Activated CD4-positive, alpha-beta T cell treated with anti-CD3 and anti-CD28 coated beads for 36 hours (primary cell): ENCODE data around the gene FUT4. TPM values are rescaled to one million over a fixed set of nuclear protein-coding genes. Genes with fewer than 3 reads are reported as not detected.
"Not testable (repeated sequence)": the region's sequence is repeated elsewhere in the genome, so short reads cannot be mapped to it uniquely, and the experiment has no call there.

Experiments
- ATAC-seq: fragments of 200-7000 bp; cut with Tn5 transposase; one replicate; pipeline ENCODE4 v1.10.0; 2021; ENCODE audit warnings: mild to moderate bottlenecking, moderate library complexity
- CTCF ChIA-PET: fragments of 350-600 bp; sonication (Branson Sonifier 250); formaldehyde crosslinking; loops from one replicate; lab custom pipeline; 2021; ENCODE audit warnings: antibody characterized with exemption; lab: Charles Lee
- POLR2A ChIA-PET: fragments of 350-600 bp; sonication (Branson Sonifier 250); formaldehyde crosslinking; loops from one replicate; lab custom pipeline; 2021; ENCODE audit warnings: antibody characterized with exemption, inconsistent platforms; lab: Charles Lee
- DNase-seq: peaks from one replicate; pipeline ENCODE4 v3.0.0-alpha.2; 2020
- H3K27ac Mint-ChIP-seq: one replicate; pipeline ENCODE4 v1.8.0; 2021; ENCODE audit warnings: mixed read lengths
- H3K27me3 Mint-ChIP-seq: one replicate; pipeline ENCODE4 v1.8.0; 2021; ENCODE audit warnings: mixed read lengths
- H3K36me3 Mint-ChIP-seq: one replicate; pipeline ENCODE4 v1.8.0; 2021; ENCODE audit warnings: low read depth, mixed read lengths
- H3K4me1 Mint-ChIP-seq: one replicate; pipeline ENCODE4 v1.8.0; 2021; ENCODE audit warnings: mixed read lengths
- H3K4me3 Mint-ChIP-seq: one replicate; pipeline ENCODE4 v1.8.0; 2021; ENCODE audit warnings: mild to moderate bottlenecking, moderate library complexity, mixed read lengths
- H3K9me3 Mint-ChIP-seq: one replicate; pipeline ENCODE4 v1.8.0; 2021; ENCODE audit warnings: low read depth, mixed read lengths
- intact Hi-C, 2 experiments: fragments of 100-400 bp; cut with DNase I in 1 of 2; cut with micrococcal nuclease in 1 of 2; formaldehyde crosslinking; loops; one replicate each; pipeline versions ENCODE4 v1.14.2 to v1.15.1; 2022 to 2024; cut with DNase I, micrococcal nuclease
- total RNA-seq, 2 experiments: library from RNA; stranded (reverse); gene quantifications; one replicate each; pipeline ENCODE4 v1.2.3, GENCODE V29; 2021

The FUT4 gene
- total RNA-seq, 2 experiments from 2014 or later: 4.4 to 4.9 TPM

DNA sequence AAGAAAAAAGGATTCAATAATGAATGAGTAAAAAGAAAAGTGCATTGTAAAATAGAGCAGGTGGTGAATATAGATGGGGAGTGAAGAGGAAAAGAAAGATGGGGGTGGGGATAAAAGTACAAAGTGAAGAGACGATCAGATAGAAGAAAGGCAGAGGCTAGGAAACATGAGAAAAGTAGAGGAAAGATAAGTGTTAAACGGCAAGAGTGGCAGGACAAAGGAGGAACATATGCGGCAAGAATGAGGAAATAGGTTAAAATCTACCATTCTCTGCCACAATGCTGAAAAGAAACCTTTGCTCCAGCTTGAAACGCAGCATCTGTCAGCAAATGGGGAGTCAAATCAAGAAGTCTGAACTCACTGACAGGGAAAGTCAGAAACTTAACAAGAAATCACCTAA lies 6.8 kb downstream of the FUT4 start:
- Mint-ChIP-seq H3K9me3 (no peaks in the 10 kb centered on the region), H3K27ac (no peak overlapping the region), H3K27me3 (no peaks in the 10 kb centered on the region), H3K36me3 (peaks cover 12% of the 10 kb centered on the region), H3K4me3 (no peak overlapping the region), H3K4me1 (peaks cover 38% of the 10 kb centered on the region)
- ATAC-seq: no peak
- ChIA-PET CTCF (interaction anchor here (0.9 kb wide), 1 partner anchor 10 kb away, joined by 3 read pairs; no protein-coding TSS in a partner anchor), POLR2A (no interaction called here)
- intact Hi-C loops: no loop called here
- no peak for DNase-seq

DNA sequence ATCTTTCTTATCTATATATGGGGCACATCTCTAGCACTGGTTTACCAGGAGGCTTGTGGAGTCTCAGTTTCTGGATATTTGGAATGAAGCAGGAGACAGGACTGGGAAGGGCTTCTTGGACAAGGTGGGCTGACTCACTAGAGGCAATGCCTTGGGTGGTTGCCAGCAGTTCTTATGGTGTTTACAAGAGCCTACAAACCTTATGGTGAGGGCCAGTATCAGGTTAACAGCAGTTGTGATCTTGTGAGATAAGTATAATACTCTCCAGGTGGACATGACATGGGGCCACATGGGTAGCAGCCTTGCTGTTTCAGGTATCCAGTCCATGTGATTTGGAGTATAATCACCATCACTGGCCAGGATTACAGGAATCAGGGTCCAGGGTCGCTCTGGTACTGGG lies 10.2 kb downstream of the FUT4 start:
- CTCF ChIA-PET: no interaction called here
- Mint-ChIP-seq H3K4me3 (no peak overlapping the region), H3K27me3 (no peaks in the 10 kb centered on the region), H3K27ac (no peak overlapping the region), H3K9me3 (no peaks in the 10 kb centered on the region), H3K36me3 (peaks cover 4% of the 10 kb centered on the region), H3K4me1 (peaks cover 12% of the 10 kb centered on the region)
- intact Hi-C loops: no loop called here
- DNase-seq (no peak), ATAC-seq (no peak)
- POLR2A ChIA-PET: no interaction called here

DNA sequence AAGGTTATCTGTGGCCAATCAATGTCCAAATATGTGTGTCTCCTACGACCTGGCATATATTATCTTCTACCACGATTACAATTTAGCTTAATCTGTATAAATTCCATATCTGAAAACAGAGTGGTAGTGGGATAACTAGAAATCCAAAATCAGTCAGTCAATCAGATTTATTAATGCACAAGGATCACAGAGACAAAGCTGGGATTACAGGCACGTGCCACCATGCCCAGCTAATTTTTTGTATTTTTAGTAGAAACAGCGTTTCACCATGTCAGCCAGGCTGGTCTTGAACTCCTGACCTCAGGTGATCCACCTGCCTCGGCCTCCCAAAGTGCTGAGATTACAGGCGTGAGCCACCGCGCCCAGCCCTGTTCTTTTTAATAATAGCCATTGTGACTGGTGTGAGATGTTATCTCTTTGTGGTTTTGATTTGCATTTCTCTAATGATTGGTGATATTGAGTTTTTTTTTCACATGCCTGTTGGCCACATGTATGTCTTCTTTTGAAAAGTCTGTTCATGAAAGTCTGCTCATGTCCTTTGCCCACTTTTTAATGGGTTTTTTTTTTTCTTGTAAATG lies 12.1 kb downstream of the FUT4 start:
- POLR2A ChIA-PET, intact Hi-C loops, H3K36me3 Mint-ChIP-seq, H3K27me3 Mint-ChIP-seq, H3K4me3 Mint-ChIP-seq, DNase-seq, H3K9me3 Mint-ChIP-seq, H3K4me1 Mint-ChIP-seq, ATAC-seq, H3K27ac Mint-ChIP-seq: not testable (repeated sequence)
- CTCF ChIA-PET: interaction anchor here (1.2 kb wide), 1 partner anchor 37 kb away, joined by 3 read pairs; no protein-coding TSS in a partner anchor

DNA sequence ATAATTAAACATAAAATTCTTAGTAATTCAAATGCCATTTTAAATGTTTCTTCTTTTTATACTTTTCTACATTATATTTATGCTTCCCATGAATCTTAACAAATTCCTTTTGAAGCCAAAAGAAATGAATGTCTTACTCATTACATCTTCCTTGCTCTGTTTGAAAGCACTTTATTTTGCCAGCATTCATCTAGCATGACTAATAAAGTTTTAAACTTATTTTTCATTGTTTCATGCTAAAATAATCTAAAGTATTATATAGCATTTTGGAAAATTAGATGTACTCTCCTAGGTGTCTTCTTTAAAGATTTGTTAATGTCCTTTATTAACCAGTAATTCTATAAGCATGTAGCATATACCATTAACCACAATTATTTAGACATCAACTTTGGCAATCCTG lies 13.7 kb downstream of the FUT4 start:
- intact Hi-C loops: no loop called here
- H3K27me3 Mint-ChIP-seq: no peaks in the 10 kb centered on the region
- no peaks in the 10 kb centered on the region for H3K9me3 Mint-ChIP-seq
- no peak overlapping the region for H3K4me3 Mint-ChIP-seq
- H3K27ac Mint-ChIP-seq: no peak overlapping the region
- no peak for ATAC-seq
- H3K4me1 Mint-ChIP-seq: no peaks in the 10 kb centered on the region
- no peak for DNase-seq
- ChIA-PET CTCF (interaction anchor here (1.2 kb wide), 1 partner anchor 49 kb away, joined by 5 read pairs; no protein-coding TSS in a partner anchor), POLR2A (no interaction called here)
- H3K36me3 Mint-ChIP-seq: no peaks in the 10 kb centered on the region

DNA sequence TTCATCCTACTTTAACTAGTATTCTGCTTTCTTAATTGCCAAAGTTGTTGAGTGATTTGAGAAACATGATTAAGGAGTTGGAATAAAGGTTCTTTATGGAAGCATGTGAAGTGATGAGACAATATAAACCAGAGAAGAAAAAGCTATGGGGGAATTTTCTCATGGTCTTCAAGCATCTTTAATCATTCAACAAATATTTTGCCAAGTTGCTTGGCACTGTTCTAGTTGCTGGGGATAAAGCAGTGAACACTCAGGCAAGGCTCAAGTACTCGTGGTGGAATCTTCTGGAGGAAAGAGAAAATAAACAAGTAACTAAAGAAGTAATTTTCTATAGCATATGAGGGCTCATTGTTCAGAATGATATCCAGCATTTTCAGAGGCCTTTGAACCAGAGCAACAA lies 14.3 kb downstream of the FUT4 start:
- intact Hi-C loops: no loop called here
- DNase-seq (no peak), ATAC-seq (no peak)
- H3K36me3 Mint-ChIP-seq: no peaks in the 10 kb centered on the region
- H3K4me3 Mint-ChIP-seq: no peak overlapping the region
- no peak overlapping the region for H3K27ac Mint-ChIP-seq
- ChIA-PET POLR2A (no interaction called here), CTCF (no interaction called here)
- H3K4me1 Mint-ChIP-seq: no peaks in the 10 kb centered on the region
- H3K9me3 Mint-ChIP-seq: no peaks in the 10 kb centered on the region
- no peaks in the 10 kb centered on the region for H3K27me3 Mint-ChIP-seq

DNA sequence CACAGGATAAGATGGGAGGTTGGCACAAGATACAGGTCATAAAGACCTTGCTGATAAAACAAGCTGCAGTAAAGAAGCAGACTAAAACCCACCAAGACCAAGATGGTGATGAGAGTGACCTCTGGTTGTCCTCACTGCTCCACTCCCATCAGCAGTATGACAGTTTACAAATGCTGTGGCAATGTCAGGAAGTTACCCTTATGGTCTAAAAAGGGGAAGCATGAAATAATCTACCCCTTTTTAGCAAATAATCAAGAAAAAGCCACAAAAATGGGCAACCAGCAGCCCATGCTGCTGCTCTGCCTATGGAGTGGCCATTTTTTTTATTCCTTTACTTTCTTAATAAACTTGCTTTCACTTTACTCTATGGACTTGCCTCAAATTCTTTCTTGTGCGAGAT lies 14.7 kb downstream of the FUT4 start:
- no peaks in the 10 kb centered on the region for H3K27me3 Mint-ChIP-seq
- POLR2A ChIA-PET: no interaction called here
- ATAC-seq (no peak), DNase-seq (no peak)
- H3K27ac Mint-ChIP-seq: no peak overlapping the region
- H3K4me3 Mint-ChIP-seq: no peak overlapping the region
- no peaks in the 10 kb centered on the region for H3K36me3 Mint-ChIP-seq
- no peaks in the 10 kb centered on the region for H3K4me1 Mint-ChIP-seq
- intact Hi-C loops: no loop called here
- CTCF ChIA-PET: no interaction called here
- H3K9me3 Mint-ChIP-seq: no peaks in the 10 kb centered on the region

DNA sequence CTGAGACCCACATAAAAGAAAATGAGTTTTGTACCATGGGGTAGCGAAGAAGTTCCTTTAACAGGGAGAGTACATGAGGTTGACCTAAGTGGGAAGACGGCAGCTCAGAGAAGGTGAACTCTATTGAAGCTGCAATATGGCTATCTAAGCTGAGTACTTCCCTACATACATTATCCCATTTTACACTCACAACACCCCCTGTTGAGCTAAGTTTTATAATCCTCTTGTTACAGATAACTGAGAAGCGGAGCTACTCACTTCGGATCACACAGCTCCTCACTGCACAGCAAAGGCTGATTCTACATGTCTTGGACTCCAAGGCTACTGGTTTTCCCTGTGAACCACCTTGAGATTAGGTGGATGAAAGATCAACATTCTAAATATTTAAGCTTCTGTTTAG lies 15.2 kb downstream of the FUT4 start:
- no peak for ATAC-seq
- H3K36me3 Mint-ChIP-seq: no peaks in the 10 kb centered on the region
- no peak overlapping the region for H3K27ac Mint-ChIP-seq
- H3K27me3 Mint-ChIP-seq: no peaks in the 10 kb centered on the region
- no peak for DNase-seq
- intact Hi-C loops: no loop called here
- CTCF ChIA-PET: no interaction called here
- POLR2A ChIA-PET: no interaction called here
- H3K4me3 Mint-ChIP-seq: no peak overlapping the region
- H3K9me3 Mint-ChIP-seq: no peaks in the 10 kb centered on the region
- no peaks in the 10 kb centered on the region for H3K4me1 Mint-ChIP-seq

DNA sequence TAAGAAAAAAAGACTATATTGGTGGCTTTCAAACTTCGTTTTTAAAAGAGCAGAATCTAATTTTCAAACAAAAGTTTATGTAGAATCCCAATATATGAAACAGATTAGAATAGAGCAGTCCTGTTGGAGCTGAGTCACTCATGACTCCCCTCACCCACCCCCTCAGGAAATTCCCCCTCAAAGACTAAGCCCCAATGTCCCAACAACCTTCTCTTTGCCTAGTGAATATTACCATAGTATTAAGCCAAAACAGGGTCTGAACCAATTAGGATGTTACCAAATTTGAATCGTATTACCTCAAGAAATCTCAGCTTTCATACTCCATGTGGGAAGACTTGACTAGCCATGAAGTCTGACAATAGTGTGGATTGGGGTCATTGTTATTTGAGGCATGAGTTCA lies 15.6 kb downstream of the FUT4 start:
- Mint-ChIP-seq H3K27ac (no peak overlapping the region), H3K36me3 (no peaks in the 10 kb centered on the region), H3K4me3 (no peak overlapping the region), H3K4me1 (no peaks in the 10 kb centered on the region), H3K27me3 (no peaks in the 10 kb centered on the region), H3K9me3 (no peaks in the 10 kb centered on the region)
- DNase-seq (no peak), ATAC-seq (no peak)
- ChIA-PET CTCF (no interaction called here), POLR2A (no interaction called here)
- intact Hi-C loops: no loop called here

DNA sequence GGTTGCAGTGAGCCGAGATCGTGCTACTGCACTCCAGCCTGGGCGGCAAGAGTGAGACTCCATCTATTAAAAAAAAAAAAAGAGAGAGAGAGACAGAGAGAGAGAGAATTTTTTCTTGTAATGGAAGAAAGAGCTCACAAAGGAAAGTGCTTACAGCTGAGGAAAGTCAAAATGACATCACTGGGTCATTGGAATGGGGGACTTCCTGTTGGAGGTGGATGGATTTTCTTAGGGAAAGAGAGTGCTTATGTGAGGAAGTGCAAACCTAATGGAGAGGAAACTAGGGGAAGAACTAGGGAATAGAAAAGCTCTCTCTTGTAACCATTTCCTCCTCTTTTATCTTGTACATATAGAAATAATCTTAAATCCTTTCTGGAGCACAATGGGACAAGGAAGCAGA lies 17.1 kb downstream of the FUT4 start:
- Mint-ChIP-seq H3K4me1 (no peaks in the 10 kb centered on the region), H3K9me3 (no peaks in the 10 kb centered on the region), H3K4me3 (no peak overlapping the region), H3K36me3 (no peaks in the 10 kb centered on the region), H3K27me3 (no peaks in the 10 kb centered on the region), H3K27ac (no peak overlapping the region)
- intact Hi-C loops: no loop called here
- no peak for DNase-seq
- ChIA-PET CTCF (interaction anchor here (0.7 kb wide), 1 partner anchor 11 kb away, joined by 3 read pairs; no protein-coding TSS in a partner anchor), POLR2A (interaction anchor here (0.7 kb wide), 1 partner anchor 39 kb away, joined by 4 read pairs; no protein-coding TSS in a partner anchor)
- ATAC-seq: no peak

DNA sequence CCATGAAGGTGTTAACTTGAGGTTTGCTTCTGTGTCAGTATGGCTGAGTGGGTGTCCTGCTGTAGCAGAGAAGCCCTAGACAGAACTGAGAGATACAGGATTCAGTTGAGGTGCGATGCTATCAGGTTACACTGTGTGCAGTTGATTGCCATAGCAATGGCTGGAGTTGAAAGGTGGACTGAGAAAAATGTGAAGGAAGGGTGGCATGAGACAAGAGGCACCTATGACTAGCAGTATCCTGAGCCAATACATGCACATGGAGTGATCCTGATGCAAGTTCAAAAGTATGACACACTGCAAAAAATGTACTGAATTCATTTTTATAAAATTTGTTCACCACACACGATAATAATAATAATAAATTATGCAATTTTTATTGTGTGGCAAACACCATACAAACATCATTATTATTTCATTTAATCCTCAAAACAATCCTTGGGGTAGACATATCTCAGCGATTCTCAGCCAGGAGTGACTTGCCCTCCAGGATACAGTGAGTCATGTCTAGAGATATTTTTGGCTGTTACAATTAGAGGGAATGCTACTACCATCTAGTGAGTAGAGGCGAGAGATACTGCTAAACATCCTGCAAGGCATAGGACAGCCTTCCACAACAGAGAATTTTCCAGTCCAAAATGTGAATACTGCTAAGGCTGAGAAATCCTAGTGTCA lies 19.6 kb downstream of the FUT4 start:
- no peaks in the 10 kb centered on the region for H3K9me3 Mint-ChIP-seq
- H3K4me3 Mint-ChIP-seq: no peak overlapping the region
- H3K27me3 Mint-ChIP-seq: no peaks in the 10 kb centered on the region
- DNase-seq: no peak
- no peak overlapping the region for H3K27ac Mint-ChIP-seq
- ChIA-PET POLR2A (no interaction called here), CTCF (no interaction called here)
- H3K36me3 Mint-ChIP-seq: no peaks in the 10 kb centered on the region
- H3K4me1 Mint-ChIP-seq: no peaks in the 10 kb centered on the region
- ATAC-seq: no peak
- intact Hi-C loops: no loop called here

DNA sequence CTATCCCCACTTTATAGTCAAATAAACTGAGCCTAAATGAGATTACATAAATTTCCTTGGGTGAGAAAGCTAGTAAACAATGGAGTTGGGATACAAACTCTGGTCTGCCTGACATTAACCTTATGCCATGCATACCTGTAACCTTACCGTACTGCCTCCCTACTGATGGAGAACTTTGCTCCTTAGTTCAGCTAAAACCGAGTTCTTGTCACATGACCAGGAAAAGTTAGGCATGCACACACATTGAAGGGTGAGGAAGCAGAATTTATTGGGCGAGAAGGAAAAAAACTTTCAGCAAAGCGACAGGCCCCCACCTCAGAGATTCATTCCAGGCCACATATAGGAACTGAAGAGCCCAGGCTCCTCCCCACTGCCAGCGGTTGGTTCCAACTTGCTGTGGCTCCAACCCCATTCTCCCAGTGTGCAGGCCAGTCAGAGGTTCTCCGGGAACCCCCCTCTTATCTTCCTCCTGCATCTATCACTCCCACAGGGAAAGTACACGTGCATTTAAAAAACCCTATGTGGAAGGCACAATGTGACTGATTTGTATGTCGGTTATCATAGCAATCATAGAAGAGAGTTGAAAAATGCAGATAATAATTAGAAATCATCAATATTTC lies 20.2 kb downstream of the FUT4 start:
- no peaks in the 10 kb centered on the region for H3K9me3 Mint-ChIP-seq
- DNase-seq: no peak
- no peaks in the 10 kb centered on the region for H3K36me3 Mint-ChIP-seq
- POLR2A ChIA-PET: no interaction called here
- CTCF ChIA-PET: no interaction called here
- ATAC-seq: no peak
- no peaks in the 10 kb centered on the region for H3K4me1 Mint-ChIP-seq
- no peak overlapping the region for H3K27ac Mint-ChIP-seq
- H3K4me3 Mint-ChIP-seq: no peak overlapping the region
- no peaks in the 10 kb centered on the region for H3K27me3 Mint-ChIP-seq
- intact Hi-C loops: no loop called here

DNA sequence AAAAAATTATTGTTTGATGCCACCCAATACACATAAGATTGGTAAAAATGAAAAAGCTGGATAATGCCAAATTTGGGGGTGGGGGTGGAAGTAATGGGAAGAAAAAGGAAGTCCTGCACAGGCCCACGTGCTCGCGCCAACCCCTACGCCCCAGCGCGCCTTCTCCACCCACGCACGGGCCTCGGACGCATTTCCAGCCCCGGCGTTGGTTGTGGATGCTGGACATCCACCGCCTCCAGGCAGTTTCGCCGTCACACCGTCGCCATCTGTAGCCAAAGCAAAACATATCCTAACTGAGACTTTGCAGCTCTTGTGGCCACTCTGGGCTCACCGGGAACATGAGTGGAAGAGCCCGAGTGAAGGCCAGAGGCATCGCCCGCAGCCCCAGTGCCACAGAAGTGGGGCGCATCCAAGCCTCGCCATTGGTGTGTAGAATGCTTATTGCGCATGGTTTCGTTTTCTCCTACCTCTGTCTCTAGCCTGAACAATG lies 23.5 kb downstream of the FUT4 start, which contains the start of gene PIWIL4:
Gene PIWIL4 (plus strand): TSS at position 188 of the 490 bp plus-strand sequence. CDS start 151 bp downstream, at position 339.
- ATAC-seq (no peak), DNase-seq (no peak)
- no peak within 1 kb of the TSS for H3K4me3 Mint-ChIP-seq
- intact Hi-C loops: no loop called here
- no peak within 1 kb of the TSS for H3K27ac Mint-ChIP-seq
- CTCF ChIA-PET: interaction anchor here (0.9 kb wide), 1 partner anchor 12 kb away, joined by 4 read pairs; no protein-coding TSS in a partner anchor
- no peaks in the 10 kb centered on the region for H3K36me3 Mint-ChIP-seq
- no peaks in the 10 kb centered on the region for H3K27me3 Mint-ChIP-seq
- H3K9me3 Mint-ChIP-seq: no peaks in the 10 kb centered on the region
- POLR2A ChIA-PET: no interaction called here
- no peaks in the 10 kb centered on the region for H3K4me1 Mint-ChIP-seq
